ENCODE data around the gene FRMD4A.

- no peak for TF ChIP-seq POLR2A (IDR thresholded peaks at IDR 0.05)
- TF ChIP-seq CTCF (IDR thresholded peaks at IDR 0.05), result no peak
- TF ChIP-seq EP300 (IDR thresholded peaks at IDR 0.05), result no peak
- no peak for TF ChIP-seq POLR2AphosphoS5 (IDR thresholded peaks at IDR 0.05)
These were observed 339.8 kb downstream of the FRMD4A start for GRCh38 chr10:13990946-13991345.
